ENCODE measurements around the gene XRN2. TPM values are rescaled to one million over a fixed set of nuclear protein-coding genes. Genes with fewer than 3 reads are reported as not detected.

XRN2 gene
- polyA plus RNA-seq, 3 donors = 89.3 to 108 (median 96.8) TPM

DNA sequence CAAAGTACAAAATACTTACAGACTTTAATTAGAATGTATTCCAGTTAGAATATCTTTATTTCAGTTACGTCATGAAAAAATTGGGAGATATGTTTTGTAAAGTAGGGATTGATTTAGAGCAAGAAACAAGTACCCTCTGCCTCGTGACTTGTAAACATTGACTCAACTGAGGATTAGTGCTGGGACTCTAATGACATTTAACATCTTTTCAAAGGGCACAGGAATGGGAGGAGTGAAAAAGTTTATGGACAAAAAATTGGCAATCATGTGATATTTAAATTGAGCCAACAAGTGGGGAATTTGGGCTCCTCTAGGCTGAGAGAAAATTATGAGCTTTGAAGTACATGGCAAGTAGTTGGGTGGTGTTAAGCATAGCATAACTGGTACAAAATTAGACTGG is 68.9 kb downstream of the XRN2 start:
- DNase-seq (ENCODE audit: extremely low read depth in 1 of 11, low read depth in 9 of 11, low spot score in 4 of 11) = no peak

DNA sequence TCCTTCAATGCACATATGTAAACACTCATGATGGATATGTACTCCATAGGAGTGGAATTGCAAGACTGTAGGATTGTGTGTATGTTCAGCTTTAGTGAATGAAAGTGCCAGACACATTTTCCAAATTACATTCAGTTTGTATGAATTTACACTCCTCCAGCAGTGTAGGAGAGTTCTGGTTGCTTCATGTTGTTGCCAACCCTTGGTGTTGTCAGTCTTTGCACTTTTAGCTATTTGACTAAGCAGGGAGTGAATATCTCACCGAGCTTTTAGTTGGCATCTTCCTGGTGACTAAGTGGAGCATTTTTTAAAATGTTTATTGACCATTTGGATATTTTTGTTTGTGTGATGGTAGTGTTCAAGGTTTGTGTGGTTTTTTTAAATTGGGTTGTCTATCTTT is 70.3 kb downstream of the XRN2 start:
- no peak for DNase-seq (ENCODE audit: extremely low read depth in 1 of 11, low read depth in 9 of 11, low spot score in 4 of 11)

DNA sequence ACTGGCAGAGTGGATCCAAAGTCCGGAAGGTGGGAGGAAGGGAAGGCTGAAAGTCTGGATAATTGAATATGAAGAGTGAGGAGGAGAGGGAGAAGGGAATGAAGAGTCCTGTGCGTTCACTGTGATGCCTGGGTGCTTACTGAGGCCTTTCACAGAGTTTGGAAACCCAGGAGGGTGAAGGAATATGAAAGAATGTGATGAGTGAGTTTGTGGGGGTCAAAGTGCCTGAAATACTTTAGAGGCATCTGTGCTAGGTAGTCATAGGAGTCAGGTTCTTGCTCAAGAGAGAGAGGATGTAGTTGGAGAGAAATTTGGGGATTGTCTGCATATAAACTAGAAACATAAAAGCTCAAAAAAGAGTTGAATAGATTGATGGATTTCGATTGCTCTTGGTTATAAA is 73.5 kb downstream of the XRN2 start:
- DNase-seq (ENCODE audit: extremely low read depth in 1 of 11, low read depth in 9 of 11, low spot score in 4 of 11) = no peak

DNA sequence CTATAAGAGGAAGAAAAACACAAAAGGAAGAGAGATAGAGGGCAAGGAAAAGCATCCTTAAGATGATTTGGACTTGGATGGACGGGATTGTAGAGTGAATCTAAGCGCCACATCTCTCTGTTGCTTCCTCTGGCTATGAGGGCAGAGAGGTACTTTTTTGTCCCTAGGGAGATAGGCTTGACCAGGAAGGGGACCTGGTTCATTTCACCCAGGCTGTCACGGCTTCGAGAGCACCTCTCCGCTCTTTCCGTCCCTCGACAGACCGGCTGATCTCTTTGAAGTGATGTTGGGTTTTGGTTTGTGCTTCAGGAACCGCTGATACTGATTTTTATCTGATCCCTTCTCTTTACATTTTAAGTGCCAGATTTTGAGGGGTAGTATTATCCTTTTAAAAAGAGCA is 74.6 kb downstream of the XRN2 start:
- no peak for DNase-seq (ENCODE audit: extremely low read depth in 1 of 11, low read depth in 9 of 11, low spot score in 4 of 11)

DNA sequence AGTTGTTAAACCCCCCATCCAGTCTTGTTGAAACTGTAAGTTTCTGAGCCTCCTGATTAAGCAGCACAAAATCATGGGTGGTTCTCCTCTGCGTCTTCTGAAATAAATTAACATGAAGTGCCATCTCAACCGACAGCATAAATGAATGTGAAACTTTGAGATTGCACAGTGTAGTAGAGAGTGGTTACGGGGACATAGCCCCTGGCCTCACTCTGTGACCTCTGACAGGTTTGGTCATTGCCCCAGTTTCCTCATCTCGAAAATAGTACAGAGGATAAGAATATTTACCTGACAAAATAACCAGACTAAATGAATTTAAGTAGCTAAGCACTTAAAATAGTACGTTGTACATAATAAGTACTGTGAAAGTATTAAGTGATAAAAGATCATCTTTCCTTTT is 75.1 kb downstream of the XRN2 start:
- no peak for DNase-seq (ENCODE audit: extremely low read depth in 1 of 11, low read depth in 9 of 11, low spot score in 4 of 11)

DNA sequence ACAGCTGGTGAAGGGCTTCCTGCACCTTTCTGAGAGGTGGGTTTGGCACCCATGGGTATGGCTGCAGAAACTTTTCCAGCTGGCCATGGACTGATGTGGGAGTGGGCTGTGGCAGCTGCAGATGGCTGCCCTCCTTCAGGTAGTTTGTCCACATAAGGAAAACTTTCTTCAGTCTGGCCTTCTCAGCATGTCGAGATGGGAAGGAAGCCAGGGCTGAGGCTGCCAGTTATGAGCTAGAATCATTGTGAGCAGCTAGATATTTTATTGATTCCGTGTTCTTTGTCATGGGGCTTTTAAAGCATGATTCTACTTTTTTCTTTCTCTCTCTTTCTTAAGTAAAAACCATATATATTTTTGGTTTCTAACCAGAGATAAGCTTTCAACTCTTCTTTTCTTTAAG is 77.6 kb downstream of the XRN2 start:
- no peak for DNase-seq (ENCODE audit: extremely low read depth in 1 of 11, low read depth in 9 of 11, low spot score in 4 of 11)

DNA sequence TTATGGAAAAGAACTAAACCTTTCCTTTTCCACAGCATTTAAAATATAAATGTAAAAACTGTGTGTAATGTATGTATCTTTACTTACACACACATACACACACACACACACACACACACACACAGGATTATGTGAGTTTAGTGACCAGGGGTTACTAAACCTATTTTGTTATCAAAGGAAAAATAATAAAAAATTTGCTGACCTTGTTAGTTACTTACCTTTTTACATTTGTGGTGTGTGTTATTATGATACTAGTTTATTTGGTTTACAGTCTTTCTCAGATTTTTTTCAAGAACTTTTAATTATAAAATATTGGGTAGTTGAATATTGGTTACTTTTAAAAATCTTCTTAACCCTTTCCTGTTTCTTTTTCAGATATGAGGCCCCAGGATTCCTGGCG is 78.5 kb downstream of the XRN2 start:
- no peak for DNase-seq (ENCODE audit: extremely low read depth in 1 of 11, low read depth in 9 of 11, low spot score in 4 of 11)

DNA sequence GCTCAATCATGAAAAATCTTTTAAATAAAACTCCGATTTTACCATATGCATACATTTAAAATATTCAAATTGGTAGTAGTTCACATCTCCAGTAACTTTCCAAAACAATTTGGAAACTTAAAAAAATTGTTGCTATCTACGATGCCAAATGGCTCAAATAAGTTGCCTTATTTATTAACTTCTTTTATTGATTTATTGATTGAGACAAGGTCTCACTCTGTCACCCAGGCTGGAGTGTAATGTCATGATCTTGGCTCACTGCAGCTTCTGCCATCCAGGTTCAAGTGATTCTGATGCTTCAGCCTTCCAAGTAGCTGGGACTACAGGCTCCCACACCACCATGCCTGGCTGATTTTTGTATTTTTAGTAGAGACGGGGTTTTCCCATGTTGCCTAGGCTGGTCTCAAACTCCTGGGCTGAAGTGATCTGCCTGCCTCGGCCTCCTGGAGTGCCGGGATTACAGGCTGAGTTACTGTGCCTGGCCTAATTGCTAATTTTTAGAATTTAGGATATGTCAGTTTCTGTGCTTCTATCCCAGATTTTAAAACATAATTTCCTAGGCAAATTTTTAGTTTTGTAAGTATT is 81.3 kb downstream of the XRN2 start:
- no peak for DNase-seq (ENCODE audit: extremely low read depth in 1 of 11, low read depth in 9 of 11, low spot score in 4 of 11)

DNA sequence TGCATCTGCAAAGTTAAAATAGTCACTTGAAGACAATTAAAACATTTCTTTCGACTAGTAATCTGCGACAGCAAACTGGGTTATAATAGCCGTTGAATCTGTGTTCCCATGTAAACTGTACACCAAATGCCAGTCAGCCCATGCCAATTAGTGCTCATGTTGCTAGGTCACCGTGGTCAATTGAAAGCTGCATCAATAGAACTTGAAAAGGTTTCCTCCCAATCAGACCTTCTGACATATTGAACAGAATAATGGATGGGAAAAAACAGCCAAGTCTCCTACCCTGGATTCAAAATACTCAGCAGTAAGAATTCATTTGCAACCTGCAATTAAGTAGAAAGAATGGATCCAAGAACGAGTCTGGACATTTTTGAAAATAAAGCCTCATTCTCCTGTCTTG is 83.0 kb downstream of the XRN2 start:
- no peak for DNase-seq (ENCODE audit: extremely low read depth in 1 of 11, low read depth in 9 of 11, low spot score in 4 of 11)

DNA sequence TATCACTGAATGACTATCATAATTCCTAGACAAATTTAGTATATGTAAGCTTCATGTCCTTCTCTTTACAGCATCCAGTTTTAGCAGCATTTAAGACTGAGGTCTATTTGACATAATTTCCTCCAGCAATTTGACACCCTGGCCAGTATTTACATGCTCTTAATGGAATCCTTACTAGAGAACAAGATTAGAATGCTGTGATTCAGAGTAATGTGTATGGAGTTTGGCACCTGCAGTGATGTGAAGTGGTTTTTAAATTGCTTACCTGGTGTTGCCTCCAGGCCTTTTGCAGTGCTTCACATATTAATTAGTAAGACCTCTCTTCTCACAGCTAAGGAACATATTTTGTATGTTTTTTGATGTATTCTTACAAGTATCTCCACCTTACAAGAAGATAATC is 84.4 kb downstream of the XRN2 start:
- DNase-seq (ENCODE audit: extremely low read depth in 1 of 11, low read depth in 9 of 11, low spot score in 4 of 11) = no peak

DNA sequence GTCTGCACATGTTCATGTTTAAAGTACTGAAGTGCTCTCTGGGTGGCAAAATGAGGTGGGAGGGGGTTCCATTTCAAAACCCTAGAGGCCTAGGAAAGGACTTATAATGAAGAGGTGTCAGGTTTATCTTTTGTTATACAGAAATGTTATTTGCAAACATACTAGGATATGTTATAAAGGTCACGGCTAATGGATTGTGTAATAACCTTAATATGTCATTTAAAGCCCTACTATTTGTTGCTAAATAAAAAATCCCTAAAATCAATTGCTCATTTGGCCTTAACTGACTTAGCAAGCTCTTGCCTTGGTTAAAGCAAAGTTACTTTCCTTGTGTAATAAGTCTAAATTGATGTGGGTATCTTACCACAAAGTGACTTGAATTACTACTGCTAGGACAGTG is 85.4 kb downstream of the XRN2 start:
- DNase-seq (ENCODE audit: extremely low read depth in 1 of 11, low read depth in 9 of 11, low spot score in 4 of 11) = no peak

DNA sequence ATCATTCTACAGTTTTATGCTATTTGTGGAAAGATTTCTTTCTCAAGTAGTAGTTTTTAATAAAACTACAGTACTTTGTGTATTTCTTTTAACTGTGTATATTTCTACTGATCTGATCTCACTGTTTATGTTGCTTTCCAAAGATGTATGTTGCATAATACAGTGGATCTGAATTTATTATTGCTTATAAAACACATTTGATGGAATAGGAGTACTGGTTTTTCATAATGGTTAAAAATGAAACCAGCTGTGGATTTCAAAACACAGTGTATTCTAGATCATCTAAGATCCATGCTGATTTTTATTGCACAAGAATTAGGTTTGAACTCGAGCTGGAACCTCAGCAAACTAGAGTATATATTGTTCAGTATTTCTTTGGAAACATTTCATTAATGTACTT is 86.2 kb downstream of the XRN2 start:
- no peak for DNase-seq (ENCODE audit: extremely low read depth in 1 of 11, low read depth in 9 of 11, low spot score in 4 of 11)

DNA sequence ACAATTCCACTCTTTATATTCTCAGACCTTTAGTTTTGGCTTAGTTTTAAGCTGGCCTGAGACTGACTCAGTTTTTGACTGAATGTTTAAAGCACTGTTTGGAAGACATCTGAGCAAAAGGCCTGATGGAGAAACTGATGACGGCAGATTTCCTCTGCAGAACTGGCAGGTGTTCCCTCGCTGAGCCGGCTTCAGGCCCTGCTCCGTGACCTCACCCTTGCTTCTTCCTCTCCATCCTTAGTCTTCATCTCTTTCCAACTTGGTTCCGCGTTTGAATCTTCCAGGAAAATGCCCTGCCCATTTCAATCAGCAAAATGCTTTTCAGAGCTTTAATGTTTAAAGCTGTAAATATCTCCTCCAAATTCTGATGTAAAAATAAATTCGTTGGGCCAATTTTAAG is 87.6 kb downstream of the XRN2 start:
- no peak for DNase-seq (ENCODE audit: extremely low read depth in 1 of 11, low read depth in 9 of 11, low spot score in 4 of 11)

DNA sequence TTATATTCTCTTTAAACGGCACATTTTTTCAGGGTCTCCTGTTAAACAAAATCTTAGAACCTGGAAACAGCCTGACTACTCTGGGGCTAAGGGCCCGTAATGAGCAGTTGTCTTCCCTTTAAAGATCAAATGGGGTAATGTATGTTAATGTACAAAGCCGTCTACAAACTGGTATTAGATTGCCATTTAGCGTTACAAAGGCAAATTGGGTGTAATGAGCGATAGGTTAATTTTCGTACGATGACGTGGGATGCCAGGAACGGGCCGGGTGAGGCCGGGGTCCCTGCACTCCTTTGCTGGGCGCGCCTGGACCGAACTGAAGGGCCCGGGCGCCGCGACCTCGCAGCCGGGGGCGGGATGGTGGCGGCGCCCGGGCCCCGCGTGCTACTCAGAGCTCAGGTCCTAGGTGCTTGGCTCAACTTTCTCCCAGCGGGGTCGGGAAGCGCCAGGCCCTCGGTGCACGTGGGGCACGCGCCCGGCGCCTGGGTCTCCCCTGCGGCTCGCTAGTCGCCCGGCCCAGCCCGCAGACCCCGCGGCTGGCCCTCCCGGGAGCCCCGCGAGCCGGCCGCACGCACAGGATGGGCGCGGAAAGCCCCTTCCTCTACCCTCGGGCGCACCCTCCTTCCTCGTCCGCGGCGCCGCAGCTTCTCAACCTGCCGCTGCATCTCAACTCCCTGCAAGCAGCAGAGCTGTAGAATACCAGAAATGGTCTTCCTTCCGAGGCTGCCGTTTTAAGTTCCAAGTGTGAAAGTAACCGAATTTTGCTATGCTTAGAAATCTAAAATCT is 88.2 kb downstream of the XRN2 start:
- DNase-seq (ENCODE audit: extremely low read depth in 1 of 11, low read depth in 9 of 11, low spot score in 4 of 11) = no peak

DNA sequence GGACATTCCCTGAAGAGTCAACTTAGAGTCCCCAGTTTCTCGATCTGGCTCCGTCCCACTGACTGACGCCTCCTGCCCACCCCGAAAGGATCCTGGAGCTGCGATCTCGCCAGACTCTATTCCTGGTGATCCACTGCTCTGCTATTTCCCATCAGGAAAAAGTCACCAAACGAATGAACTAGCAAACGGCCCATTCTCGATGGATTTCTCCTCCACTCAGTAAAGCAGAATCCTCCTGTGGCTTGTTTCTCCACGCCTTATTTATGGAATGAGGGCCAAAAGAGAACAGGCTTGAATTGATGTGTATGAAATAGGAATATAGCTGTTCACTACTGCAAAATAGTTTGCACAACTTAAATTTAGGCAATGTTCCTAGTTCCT is 88.8 kb downstream of the XRN2 start:
- DNase-seq (ENCODE audit: extremely low read depth in 1 of 11, low read depth in 9 of 11, low spot score in 4 of 11) = no peak

DNA sequence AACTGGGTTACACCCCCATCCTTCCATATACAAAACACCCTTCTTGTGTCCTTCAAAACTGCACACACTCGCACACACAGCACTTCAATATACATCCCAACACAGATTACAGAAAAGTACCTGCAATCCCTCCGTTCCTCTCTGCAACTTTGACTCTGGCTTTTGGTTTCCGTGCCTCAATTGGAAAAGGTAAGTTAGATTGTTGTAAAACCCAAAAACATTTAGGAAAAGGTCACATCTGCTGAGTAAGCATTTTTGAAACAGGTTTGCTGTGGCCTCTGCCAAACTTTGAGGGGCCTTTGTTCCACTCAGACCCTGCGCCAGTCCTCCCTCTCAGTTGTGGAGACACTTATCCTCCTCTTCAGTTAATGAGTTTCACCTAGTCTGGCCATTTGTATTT is 90.0 kb downstream of the XRN2 start:
- no peak for DNase-seq (ENCODE audit: extremely low read depth in 1 of 11, low read depth in 9 of 11, low spot score in 4 of 11)

DNA sequence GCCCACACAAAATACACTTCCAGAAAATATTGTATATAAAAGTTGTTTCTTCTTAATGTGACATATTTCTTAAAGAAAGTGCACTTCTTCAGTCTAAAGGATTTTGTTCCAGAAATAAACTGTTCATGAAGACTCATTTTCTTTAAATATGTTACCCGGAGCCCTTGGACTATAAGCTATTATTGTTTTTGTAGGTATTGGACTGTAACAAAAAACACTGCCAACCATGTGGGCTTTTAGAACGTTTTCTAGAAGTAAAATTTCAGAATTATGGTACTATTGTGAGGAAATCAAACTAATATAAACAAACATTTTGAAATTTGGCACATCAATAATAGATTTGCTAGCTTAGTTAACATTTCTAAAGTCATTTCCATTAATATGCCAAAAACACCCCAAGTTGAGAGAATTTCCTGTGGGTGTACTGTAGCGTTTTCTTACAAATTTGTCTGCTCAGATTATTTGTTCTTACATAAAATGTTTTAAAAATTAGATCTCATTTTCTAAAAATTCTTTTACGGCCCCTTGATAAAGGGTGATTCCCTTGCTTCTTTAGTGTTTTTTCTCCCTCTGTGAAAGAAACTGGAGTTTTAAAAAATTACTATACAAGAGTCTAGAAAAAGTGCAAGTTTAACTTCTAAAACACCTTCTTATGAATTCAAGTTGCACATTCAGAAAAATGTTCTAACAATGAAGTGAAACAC is 90.8 kb downstream of the XRN2 start:
- no peak for DNase-seq (ENCODE audit: extremely low read depth in 1 of 11, low read depth in 9 of 11, low spot score in 4 of 11)

DNA sequence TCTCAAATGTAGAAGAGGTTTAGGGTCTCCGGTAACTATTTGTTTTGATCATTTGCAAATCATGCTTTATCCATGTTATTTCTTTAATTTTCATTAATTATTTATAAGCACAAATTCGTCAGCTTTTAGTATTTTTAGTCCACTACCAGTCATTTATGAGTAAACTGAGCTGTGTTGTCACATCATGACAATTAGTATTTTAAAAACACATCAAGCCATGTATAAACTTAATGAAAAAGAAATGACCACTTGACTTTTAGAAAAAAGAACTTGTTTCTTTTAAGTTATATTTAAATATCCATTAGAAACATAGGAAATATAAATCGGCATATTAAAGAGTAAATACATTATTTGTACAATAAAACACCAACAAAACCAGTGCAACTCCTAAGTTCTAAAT is 91.4 kb downstream of the XRN2 start:
- DNase-seq (ENCODE audit: extremely low read depth in 1 of 11, low read depth in 9 of 11, low spot score in 4 of 11) = no peak

DNA sequence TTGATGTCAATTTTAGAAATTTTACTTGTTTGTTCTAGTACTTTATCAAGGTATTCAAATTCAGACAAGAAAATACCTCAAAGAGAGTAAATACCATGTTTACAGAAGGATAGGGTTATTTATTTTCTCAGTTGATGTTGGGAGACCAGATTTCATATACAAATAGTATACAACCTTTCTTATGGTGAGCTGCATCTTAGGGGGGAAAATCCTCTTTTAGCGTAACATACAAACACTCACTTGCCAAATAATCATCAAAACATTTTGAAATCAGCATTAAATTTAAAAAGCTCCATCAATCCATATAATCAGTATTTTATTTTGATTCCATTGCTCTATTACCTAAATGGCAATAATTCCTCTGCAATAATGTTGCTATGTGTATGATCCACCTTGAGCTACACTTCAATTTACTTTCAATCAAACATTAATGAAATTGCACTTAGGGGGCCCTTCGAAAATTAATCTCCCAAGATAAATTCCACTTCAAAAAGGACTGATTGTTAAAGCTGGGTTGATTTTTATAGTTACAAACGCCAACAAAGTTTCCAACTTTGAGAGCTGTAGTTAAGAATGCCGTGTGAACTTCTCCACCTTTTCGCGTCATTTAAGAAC is 92.0 kb downstream of the XRN2 start:
- DNase-seq (ENCODE audit: extremely low read depth in 1 of 11, low read depth in 9 of 11, low spot score in 4 of 11) = no peak

Measured in renal cortex interstitium (tissue), 11 donors.